Frontal cortex (tissue), 4 donors: ENCODE results near the gene EIF4B. TPM values are rescaled to one million over a fixed set of nuclear protein-coding genes. Genes with fewer than 3 reads are reported as not detected.
A peak's percentile ranks its signal among the peaks of the same experiment; 100 is the strongest.
"Not testable (repeated sequence)": the region's sequence is repeated elsewhere in the genome, so short reads cannot be mapped to it uniquely, and the experiment has no call there.

ENCODE experiments used
- DNase-seq, 2 donors: peaks; one replicate each; pipeline ENCODE4 v3.0.0; 2012; ENCODE audit warnings: low spot score in 2 of 2
- FAIRE-seq: peaks from 2 replicates; lab custom pipeline; 2012; peaks lifted over from hg19 to GRCh38; lab: Jason Lieb, UNC
- total RNA-seq: library from RNA; depleted of rRNA; stranded (reverse); fragments of >200 nt; gene quantifications from one replicate; pipeline ENCODE4 v1.2.3, GENCODE V29; 2014
- donor health status: control.
- donor health status: control.
- donor health status: control.

Gene EIF4B
- total RNA-seq, 1 donor from 2014 or later, result 1,330 TPM

DNA sequence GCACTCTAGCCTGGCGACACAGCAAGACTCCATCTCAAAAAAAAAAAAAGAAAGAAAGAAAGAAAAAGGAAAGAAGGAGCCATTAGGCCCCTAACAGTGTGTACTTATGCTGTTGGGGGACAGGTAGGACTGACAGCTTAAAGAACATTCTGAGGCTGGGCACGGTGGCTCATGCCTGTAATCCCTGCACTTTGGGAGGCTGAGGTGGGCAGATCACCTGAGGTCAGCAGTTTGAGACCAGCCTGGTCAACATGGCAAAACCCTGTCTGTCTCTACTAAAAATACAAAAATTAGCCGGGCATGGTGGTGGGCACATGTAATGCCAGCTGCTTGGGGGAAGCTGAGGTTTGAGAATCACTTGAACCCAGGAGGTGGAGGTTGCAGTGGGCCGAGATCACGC is 14.0 kb upstream of the EIF4B start:
- FAIRE-seq, result not testable (repeated sequence)

DNA sequence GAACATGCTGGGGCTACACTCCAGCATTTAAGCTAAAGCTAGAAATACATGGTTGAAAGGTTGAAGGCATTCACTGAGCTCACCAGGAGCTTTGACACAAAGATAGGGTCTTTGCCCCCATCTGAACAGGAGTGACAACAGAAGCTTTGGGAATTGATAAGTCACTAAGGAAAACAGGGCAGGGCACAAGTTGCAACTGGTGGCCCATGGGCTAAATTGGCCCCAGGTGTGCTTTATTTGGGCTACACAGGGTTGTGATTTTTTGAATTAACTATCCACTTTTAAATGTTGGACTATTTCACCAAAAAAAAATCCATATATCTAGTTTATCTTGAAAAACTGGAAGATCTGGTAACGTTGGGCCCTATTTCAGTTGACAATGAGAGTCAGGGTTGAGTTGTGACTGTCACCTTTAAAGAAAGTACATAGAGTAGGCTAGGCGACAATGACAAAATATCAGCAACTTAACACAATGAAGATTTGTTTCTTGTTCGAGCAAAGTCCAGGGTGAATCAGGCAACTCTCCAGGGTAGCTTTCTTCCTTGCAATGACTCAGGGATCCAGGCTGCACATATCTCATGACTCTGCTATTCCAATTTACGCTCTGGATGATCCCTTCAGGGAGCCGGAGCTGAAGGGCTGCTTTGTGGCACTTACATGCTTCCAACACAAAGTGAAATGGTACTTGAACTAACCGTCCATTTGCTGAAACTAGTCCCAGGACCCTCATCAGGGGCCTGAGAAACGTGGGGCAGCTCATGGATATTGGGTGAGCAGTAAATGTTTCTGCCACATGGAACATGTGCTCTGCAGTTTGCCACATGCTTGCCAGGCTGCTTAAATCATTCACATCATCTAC is 13.3 kb upstream of the EIF4B start:
- DNase-seq, result no peak
- no peak for FAIRE-seq

More for the DNA sequence above, 14.0 kb upstream of the EIF4B start:
- not testable (repeated sequence) for DNase-seq

DNA sequence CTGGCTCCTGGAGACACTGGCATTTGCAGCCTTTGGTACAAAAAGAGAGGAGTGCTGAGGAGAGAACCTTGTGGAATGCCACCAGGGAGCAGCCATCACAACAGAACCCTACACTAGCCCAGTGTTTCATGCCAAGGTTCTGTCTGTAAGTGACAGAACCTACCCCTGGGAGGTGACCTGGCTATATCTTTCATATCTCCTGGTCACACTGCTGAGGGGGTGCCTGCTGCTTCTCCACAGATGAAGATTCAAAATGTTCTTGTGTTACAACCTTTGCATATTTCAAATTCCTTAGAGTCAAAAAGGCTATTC is 12.7 kb upstream of the EIF4B start:
- no peak for FAIRE-seq
- no peak for DNase-seq

DNA sequence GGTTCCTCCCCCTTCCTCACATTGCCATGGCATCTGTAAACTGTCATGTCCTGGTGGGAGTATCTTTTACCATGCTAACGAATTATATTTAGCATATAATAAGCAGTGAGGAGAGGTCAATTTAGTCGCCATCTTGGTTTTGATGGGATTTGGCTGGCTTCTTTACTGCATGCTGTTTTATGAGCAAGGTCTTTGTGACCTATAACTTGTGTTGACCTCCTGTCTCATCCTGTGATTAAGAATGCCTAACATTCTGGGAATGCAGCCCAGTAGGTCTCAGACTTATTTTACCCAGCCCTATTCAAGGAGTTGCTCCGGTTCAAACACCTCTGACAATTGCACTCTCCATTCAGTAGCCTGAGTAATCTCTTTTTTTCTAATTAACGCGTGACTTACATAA is 2.1 kb upstream of the EIF4B start:
- no peak for DNase-seq
- FAIRE-seq, result no peak

DNA sequence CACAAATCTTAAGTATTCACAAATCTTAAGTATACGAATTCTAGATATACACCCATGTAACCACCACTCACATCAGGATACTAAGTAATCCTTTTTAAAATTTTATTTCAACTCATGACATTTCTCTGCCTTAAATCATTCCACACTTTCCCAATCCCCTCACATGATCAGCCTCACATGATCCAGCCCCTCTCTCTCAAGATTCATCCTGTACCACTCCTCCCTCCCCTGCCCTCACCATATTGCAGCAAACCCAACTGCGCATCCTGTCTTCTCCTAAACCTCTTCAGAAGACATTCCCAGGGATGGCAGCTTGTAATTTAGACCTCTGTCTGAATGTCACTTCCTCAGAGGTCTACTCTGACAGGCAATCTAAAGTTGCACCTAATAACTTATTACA is 1.7 kb upstream of the EIF4B start:
- FAIRE-seq (no peak), DNase-seq (no peak)

DNA sequence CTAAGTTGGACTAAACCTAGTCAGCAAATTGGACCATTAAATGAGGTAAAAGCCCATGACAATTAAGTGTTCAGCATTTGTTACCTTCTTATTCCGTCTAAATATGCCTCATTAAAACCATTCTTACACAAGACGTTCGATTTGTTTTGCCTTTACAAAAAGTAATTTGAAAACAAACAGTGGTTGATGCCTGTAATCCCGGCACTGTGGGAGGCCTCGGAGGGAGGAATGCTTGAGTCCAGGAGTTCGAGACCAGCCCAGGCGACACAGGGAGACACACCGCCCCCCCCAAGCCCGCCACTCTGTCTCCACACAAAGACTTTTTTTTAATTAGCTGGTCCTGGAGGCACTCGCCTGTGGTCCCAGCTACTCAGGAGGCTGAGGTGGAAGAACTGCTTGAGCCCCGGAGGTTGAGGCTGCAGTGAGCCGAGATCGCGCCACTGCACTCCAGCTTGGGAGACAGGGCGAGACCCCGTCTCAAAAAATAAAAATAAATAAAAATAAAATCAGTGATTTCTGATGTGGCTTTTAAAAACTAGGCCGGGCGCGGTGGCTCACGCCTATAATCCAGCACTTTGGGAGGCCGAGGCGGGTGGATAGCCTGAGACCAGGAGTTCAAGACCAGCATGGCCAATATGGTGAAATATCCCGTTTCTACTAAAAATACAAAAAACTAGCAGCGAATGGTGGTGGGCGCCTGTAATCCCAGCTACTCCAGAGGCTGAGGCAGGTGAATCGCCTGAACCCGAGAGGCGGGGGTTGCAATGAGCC is 856 bp upstream of the EIF4B start:
- FAIRE-seq (no peak), DNase-seq (no peak)

DNA sequence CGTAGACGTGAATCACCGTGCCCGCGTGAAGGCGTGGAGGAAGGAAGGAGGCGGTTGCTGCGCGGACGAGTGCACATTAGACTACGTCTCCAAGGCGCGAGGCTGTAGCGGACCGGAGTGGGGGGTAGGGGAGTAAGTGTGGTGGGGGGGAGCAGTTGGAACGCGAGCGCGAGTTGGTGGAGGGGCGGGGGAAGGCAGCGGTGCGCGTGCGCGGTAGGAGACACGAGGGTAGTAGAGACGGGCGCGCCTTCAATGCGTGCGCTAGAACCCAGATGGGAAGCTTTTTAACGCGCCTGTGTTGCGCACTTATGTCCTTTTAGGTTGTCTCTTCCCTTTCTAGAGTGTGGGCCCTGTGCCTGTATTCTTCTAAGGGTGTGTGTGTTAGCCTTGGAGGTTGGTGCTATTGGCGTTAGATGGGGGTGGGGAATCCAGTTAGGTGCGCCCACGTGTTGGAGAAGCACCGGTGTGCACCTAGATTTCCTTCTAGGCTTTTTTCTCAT is 604 bp downstream of the EIF4B start:
- FAIRE-seq (no peak), DNase-seq (peak; percentile 29 to 53)

DNA sequence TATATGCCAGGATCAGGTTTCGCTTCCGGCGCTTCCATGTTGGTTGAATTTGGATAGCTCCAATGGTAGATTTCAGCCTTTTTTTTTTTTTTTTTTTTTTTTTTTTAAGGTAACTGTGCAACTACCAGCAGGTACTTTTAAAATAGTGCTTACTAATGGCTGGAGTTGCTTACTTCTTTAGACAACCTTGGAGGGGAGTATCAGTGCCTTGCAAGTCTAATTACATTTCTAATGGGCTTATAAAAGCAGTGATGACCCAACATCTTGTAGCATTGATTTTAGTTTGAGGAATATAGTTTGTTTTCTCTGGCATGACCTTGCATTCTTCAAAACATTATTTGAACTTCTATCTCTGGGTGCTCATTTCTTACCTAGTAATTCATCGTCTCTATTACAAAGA is 1.1 kb downstream of the EIF4B start:
- FAIRE-seq (no peak), DNase-seq (no peak)

DNA sequence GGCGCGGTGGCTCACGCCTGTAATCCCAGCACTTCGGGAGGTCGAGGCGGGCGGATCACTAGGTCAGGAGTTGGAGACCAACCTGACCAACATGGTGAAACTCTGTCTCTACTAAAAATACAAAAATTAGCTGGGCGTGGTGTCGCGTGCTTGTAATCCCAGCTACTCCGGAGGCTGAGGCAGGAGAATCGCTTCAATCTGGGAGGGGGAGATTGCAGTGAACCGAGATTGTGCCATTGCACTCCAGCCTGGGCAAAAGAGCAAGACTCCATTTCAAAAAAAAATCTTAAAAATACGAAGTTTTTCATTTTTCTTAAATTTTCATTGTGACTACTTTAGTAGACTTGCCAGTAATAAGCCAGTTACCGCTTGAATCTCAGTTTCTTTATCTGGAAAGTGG is 2.5 kb downstream of the EIF4B start:
- not testable (repeated sequence) for DNase-seq

DNA sequence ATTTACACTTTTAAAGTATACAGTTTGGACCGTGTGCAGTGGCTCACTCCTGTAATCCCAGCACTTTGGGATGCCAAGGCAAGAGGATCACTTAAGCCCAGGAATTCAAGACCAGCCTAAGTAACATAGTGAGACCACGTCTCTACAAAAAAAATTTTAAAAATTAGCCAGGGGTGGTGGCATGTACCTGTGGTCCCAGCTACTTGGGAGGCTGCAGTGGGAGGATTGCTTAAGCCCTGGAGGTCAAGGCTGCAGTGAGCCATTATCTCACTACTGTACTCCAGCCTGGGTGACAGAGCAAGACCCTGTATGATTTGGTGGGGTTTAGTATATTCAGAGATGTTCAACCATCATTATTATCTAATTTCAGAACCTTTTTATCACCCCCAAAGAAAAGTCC is 4.7 kb downstream of the EIF4B start:
- FAIRE-seq, result no peak
- no peak for DNase-seq

More for the DNA sequence above, 2.5 kb downstream of the EIF4B start:
- FAIRE-seq, result not testable (repeated sequence)

DNA sequence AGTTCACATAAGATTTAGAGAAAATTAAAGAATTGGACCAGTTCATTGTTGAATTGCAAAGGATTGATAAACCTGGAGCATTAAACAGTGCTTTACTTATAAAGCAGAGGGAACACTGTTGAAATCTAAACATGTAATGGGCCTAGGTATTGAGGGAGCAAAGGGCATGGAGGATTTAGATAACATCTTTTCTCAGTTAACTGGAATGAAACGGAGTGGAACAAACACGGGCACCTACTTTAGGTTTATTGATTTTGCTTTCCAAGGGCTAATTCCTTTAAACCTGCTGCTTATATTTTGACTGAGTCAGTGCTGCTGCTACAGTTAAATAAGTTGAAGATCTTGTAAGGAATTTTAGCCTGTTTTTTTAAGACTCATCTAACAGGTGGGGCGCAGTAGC is 5.6 kb downstream of the EIF4B start:
- FAIRE-seq (no peak), DNase-seq (no peak)

DNA sequence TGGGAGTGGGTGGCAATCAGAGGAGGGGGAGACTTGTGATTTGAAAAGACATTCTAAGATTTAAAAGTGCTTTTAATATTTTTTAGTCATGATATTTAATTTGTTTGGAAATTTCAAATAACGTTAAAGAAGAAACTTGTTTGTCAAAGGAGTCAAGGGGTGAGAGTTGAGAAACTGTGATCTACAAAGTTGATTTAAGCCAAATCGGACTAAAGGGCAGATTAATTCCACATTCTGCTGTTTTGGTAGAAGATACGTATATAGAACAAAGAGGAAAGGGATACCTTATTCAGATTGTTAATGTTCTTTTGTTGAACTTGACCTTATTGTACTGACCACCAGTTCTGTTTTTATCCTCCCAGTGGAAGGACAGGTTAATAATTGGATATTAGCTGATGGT is 6.7 kb downstream of the EIF4B start:
- FAIRE-seq (no peak), DNase-seq (no peak)

DNA sequence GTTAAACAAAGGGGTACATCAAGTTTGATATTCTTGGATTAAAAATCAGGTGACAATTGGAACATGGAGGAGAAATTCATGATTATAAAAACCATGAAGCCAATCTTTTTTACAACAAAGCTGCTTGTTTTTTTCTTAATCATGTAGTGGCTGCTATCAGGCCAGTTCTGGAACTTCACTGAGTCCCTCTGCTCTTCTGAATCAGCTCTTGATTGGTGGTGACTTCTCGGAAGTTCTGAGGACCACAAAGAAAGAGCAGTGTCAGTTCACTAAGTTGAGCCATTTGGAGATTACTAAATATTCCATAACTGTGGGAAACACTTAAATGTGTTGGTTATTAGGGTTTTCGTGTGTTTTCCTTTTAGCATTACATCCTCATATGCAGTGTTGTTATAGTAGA is 8.5 kb downstream of the EIF4B start:
- FAIRE-seq, result no peak
- no peak for DNase-seq

DNA sequence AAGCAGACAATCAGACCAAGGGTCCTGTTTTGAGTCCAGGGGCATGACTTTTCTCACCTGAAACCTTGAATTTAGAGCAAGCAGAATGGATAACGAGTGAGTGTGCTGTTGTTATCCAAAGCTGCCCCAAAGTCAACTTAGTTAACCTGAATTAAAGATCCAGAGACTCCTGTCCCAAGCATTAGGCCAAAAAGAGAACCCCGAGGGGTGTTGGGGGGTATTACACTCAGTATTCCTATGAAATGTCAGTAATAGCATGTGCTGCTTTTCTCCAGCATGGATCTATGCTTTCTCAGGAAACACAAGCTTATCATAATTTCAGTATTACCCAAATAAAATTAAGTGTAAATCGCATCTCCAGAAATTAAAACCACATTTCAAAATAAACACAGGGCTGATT is 19.0 kb downstream of the EIF4B start:
- FAIRE-seq, result no peak
- no peak for DNase-seq

DNA sequence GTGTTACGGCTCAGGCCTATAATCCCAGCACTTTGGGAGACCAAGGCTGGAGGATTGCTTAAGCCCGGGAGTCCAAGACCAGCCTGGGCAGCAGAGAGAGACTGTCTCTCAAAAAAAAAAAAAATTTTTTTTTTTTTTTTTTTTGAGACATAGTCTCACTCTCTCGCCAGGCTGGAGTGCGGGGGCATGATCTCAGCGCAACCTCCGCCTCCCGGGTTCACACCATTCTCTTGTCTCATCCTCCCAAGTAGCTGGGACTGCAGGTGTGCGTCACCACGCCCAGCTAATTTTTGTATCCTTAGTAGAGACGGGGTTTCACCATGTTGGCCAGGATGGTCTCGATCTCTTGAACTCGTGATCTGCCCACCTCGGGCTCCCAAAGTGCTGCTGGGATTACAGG is 20.8 kb downstream of the EIF4B start:
- DNase-seq, FAIRE-seq: not testable (repeated sequence)

DNA sequence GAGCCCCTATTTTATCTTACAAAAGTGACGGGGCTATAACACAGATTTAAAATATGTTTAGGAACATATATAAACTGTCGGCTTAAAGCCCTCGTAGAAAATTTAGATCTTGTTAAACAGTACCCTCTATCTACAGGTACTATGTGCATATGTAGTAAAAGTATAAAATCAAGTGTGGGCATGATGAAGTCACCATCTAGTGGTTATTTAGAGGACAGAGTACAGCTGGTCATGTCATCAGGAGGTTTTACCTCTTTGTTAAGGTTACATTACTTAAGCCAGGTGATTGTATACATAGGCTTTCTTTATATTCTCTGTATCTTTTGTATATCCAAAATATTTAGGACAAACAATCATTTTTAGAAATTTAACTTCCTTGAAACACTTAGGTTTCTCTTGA is 25.4 kb downstream of the EIF4B start:
- FAIRE-seq, result no peak
- DNase-seq, result no peak

DNA sequence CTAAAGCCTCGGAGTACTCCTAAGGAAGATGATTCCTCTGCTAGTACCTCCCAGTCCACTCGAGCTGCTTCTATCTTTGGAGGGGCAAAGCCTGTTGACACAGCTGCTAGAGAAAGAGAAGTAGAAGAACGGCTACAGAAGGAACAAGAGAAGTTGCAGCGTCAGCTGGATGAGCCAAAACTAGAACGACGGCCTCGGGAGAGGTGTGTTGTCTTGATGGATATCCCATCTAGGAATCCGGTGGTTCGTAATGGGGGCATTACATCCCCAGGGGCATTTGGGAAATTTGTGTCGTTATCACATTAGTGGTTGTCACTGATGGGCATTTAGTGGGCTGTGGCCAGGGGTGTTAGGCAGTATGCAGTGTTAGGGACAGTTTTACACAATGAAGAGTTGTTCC is 27.6 kb downstream of the EIF4B start:
- FAIRE-seq, DNase-seq: not testable (repeated sequence)

DNA sequence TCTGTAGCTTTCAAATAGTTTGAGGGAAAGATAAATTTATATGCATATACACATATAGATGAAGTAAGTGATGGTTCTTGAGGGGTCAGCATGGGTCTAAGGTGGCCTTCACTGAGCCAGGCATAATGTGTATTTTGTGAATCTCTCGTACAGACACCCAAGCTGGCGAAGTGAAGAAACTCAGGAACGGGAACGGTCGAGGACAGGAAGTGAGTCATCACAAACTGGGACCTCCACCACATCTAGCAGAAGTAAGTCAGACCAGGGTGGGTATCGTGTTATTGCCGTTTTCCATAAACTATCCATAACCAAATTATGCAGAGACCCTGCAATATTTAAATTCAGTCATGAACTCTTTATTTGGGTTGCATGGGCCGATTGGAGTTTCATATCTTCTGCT is 28.2 kb downstream of the EIF4B start:
- no peak for FAIRE-seq
- DNase-seq, result no peak

DNA sequence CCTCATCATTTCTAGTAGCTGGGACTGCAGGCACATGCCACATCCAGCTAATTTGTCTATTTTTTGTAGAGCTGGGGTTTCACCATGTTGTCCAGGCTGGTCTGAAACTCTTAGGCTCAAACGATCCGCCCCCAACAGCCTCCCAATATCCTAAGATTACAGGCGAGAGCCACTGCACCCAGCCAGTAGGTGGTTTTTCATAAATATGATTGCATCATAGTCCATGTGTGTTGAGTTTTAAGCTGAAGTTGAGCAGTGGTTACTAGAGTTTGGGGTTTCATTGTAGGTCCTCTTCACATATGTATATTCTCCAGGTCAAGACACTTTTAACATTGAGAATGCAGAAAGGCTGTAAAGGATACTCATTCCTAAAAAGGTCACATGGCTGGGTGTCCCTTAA is 30.5 kb downstream of the EIF4B start:
- no peak for FAIRE-seq
- DNase-seq, result no peak

DNA sequence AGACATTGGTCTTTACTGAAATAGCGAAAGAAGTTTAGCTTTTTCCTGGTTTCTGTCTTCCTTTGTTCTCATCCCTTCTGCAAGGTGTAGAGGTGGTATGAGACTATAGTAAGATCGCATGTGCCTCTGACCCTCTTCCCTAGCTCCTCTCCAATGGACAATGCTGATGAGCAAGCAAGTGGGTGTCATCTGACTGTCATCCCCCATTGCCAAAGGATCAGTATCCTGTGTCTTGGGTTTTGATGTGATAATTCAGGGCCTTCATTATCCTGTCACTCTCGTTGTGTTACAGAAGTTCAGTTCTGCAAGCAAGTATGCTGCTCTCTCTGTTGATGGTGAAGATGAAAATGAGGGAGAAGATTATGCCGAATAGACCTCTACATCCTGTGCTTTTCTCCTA is 33.6 kb downstream of the EIF4B start:
- no peak for DNase-seq
- FAIRE-seq, result no peak
